Panc1 (cell line): ENCODE measurements around the gene IL17REL.

Experiments used
- POLR2AphosphoS5 ChIP-seq: IDR thresholded peaks from 2 replicates; pipeline ENCODE4 v1.6.1; 2012; ENCODE audit warnings: mild to moderate bottlenecking, low read depth, low read length, moderate library complexity
- SIN3A ChIP-seq: IDR thresholded peaks from 2 replicates; pipeline ENCODE4 v1.6.1; 2012; ENCODE audit warnings: low read depth, mild to moderate bottlenecking, low read length, moderate library complexity, borderline replicate concordance; ENCODE audit not compliant: insufficient read depth
- TCF7L2 ChIP-seq: IDR thresholded peaks from 2 replicates; pipeline ENCODE4 v1.6.1; 2011; ENCODE audit warnings: mild to moderate bottlenecking, low read depth, low read length, inconsistent platforms
- TF ChIP-seq, protein P1 (sequence below): fragments of 450-650 bp; IDR thresholded peaks from 2 replicates; pipeline ENCODE4 v1.5.1; 2017; ENCODE audit warnings: mild to moderate bottlenecking

DNA sequence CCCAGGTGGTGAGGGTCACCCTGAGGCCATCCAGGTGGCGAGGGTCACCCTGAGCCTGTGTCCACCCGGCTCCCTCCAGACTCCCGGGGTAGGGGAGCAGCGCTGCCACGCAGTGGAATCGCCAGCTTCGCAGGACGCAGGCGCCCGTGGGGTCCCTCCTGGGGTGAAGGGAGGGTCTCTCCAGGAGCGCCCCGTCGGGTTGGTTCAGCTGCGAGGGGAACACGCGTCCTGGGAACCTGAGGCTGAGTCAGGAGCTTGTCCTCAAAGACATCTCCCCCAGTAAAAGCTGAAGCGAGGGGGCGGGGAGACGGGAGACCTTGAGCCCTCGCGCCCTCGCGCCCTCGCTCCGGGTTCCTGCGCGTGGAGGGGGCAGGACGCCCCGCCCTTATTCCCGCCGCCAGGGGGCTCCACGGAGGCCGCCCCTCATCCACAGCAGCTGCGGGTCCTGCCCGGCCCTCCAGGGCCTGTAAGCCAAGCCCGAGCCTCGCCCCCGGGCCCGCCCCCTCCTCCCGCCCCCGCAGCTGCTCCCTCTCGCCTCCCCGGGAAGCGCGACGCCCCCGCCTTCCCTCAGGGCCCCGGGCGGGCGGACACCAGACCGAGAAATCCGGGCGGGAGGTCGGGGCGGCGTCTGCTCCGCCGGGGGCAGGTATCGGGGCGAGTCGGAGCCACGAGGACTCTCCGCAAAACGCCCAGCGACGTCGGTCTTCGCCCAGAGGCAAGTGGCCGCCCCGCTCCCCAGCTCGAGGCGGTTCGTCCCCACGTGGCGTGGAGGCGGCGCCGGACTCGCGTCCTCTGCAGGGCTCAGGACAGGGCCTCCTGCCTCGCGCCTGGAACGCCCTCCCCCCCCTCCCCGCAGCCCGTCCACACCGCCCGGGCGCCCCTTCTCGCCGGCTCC lies 29.2 kb downstream of the IL17REL start:
- no peak for TF ChIP-seq POLR2AphosphoS5
- TF ChIP-seq, protein P1, sequence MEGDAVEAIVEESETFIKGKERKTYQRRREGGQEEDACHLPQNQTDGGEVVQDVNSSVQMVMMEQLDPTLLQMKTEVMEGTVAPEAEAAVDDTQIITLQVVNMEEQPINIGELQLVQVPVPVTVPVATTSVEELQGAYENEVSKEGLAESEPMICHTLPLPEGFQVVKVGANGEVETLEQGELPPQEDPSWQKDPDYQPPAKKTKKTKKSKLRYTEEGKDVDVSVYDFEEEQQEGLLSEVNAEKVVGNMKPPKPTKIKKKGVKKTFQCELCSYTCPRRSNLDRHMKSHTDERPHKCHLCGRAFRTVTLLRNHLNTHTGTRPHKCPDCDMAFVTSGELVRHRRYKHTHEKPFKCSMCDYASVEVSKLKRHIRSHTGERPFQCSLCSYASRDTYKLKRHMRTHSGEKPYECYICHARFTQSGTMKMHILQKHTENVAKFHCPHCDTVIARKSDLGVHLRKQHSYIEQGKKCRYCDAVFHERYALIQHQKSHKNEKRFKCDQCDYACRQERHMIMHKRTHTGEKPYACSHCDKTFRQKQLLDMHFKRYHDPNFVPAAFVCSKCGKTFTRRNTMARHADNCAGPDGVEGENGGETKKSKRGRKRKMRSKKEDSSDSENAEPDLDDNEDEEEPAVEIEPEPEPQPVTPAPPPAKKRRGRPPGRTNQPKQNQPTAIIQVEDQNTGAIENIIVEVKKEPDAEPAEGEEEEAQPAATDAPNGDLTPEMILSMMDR: peak; percentile 46
- no peak for TF ChIP-seq TCF7L2
- no peak for TF ChIP-seq SIN3A
